Lower lobe of right lung (tissue), 2 donors: ENCODE measurements around the gene NALF2. TPM values are rescaled to one million over a fixed set of nuclear protein-coding genes. Genes with fewer than 3 reads are reported as not detected.

Experiments
- ATAC-seq, 2 donors: fragments of 200-7000 bp; cut with Tn5 transposase; one replicate each; pipeline ENCODE4 v1.9.1; 2020 to 2022; ENCODE audit warnings: mild to moderate bottlenecking in 2 of 2, moderate library complexity in 2 of 2
- DNase-seq: peaks from one replicate; pipeline ENCODE4 v3.0.0-alpha.2; 2020
- H3K27ac ChIP-seq: fragments of 200-600 bp; one replicate; pipeline ENCODE4 v1.8.0; 2022
- H3K27me3 ChIP-seq: fragments of 200-600 bp; one replicate; pipeline ENCODE4 v1.8.0; 2022; ENCODE audit warnings: low read depth
- H3K36me3 ChIP-seq: fragments of 200-600 bp; one replicate; pipeline ENCODE4 v1.8.0; 2022; ENCODE audit warnings: mild to moderate bottlenecking
- H3K4me1 ChIP-seq: fragments of 200-600 bp; one replicate; pipeline ENCODE4 v1.8.0; 2022
- H3K4me3 ChIP-seq: fragments of 200-600 bp; one replicate; pipeline ENCODE4 v1.8.0; 2022; ENCODE audit warnings: mild to moderate bottlenecking
- H3K9me3 ChIP-seq: fragments of 200-600 bp; one replicate; pipeline ENCODE4 v1.8.0; 2022
- intact Hi-C: fragments of 100-400 bp; cut with DNase I; formaldehyde crosslinking; loops from one replicate; pipeline ENCODE4 v1.11.0; 2022
- total RNA-seq: library from RNA; stranded (reverse); fragmentation: NEBNext Ultra II Directional; extraction: Animal tissue kit (Norgen Biotek cat#: 25700); gene quantifications from one replicate; pipeline ENCODE4 v1.2.1, GENCODE V29; 2021
- TF ChIP-seq, protein P1 (sequence below): fragments of 200-600 bp; IDR thresholded peaks from one replicate; pipeline ENCODE4 v1.8.0; 2022; ENCODE audit warnings: antibody characterized with exemption, mild to moderate bottlenecking
- donor health status: DM: no; HTN: yes; CAD: no; lungs with severe emphysema.

NALF2 gene
- total RNA-seq, 1 donor from 2014 or later, result 0.12 TPM

DNA sequence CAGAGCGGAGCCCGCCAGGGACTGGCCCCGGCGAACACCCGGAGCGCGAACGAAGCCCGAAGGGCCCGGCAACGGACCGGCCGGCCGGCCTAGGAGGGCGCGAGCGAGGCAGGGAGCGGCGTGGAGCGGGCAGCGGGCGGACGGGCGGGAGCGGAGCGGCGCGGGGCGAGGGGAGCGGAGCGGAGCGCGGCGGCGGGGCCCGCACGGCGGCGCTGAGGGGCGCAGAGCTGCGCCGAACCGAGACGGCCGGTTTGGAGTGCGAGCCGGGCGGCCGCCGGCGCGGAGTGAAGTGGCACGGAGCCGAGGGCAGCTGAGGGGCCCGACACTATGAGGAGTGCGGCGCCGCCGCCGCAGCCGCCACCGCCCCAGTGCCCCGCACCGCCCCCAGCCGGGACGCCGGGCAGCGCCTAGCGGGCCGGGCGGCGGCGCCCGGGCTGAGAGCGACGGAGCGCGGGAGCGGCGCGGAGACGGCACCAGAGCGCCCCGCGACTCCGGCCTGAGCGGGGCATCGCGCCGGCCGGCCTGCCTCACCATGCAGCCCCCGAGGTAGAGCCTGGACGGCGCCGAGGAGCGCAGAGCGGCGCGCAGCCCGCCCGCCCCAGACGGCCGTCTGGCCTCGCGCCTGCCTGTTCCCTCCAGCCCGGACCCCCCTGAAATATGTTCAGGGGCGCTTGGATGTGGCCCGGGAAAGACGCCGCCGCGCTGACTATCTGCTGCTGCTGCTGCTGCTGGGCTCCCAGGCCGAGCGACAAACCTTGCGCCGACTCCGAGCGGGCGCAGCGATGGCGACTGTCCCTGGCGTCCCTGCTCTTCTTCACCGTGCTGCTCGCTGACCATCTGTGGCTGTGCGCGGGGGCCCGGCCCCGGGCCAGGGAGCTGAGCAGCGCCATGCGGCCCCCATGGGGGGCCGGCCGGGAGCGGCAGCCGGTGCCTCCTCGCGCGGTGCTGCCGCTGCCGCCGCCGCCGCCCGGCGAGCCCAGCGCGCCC lies 793 bp downstream of the NALF2 start:
- intact Hi-C loops, result no loop called here
- TF ChIP-seq, protein P1, sequence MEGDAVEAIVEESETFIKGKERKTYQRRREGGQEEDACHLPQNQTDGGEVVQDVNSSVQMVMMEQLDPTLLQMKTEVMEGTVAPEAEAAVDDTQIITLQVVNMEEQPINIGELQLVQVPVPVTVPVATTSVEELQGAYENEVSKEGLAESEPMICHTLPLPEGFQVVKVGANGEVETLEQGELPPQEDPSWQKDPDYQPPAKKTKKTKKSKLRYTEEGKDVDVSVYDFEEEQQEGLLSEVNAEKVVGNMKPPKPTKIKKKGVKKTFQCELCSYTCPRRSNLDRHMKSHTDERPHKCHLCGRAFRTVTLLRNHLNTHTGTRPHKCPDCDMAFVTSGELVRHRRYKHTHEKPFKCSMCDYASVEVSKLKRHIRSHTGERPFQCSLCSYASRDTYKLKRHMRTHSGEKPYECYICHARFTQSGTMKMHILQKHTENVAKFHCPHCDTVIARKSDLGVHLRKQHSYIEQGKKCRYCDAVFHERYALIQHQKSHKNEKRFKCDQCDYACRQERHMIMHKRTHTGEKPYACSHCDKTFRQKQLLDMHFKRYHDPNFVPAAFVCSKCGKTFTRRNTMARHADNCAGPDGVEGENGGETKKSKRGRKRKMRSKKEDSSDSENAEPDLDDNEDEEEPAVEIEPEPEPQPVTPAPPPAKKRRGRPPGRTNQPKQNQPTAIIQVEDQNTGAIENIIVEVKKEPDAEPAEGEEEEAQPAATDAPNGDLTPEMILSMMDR, result no peak
- Histone ChIP-seq H3K27me3 (peaks cover 25% of the 10 kb centered on the region), H3K9me3 (no peaks in the 10 kb centered on the region), H3K4me1 (no peaks in the 10 kb centered on the region), H3K27ac (no peak overlapping the region), H3K36me3 (no peaks in the 10 kb centered on the region), H3K4me3 (peak overlapping the region; percentile 51)
- ATAC-seq (no peak), DNase-seq (no peak)

DNA sequence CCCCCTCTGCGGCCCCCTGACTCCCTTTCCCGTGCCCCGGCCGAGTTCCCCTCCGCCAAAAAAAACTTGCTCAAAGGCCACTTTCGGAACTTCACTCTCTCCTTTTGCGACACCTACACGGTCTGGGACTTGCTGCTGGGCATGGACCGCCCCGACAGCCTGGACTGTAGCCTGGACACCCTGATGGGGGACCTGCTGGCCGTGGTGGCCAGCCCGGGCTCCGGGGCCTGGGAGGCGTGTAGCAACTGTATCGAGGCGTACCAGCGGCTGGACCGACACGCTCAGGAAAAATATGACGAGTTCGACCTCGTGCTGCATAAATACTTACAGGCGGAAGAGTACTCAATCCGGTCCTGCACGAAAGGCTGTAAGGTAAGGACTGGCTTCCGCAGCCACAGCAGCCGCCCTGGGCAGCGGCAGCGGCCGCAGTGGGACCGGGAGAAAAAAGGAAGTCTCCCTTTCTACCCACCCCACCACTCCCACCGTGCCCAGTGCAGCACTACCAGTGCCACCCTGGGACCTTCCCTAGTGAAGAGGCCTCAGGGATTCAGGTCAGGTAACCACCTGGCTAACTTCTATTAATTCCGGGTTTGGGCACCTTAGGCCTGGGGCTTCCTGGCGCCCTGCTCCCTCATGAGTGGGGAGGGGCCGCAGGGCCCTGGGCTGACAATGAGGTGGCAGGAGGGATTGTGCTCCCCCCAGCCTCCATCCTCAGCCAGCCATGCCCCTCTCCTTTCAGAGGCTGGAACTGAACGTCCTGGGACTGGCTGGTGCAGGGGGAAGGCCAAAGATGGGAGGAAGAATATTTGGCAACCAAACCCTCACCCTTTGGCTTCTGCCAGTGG lies 1.9 kb downstream of the NALF2 start:
- Histone ChIP-seq H3K36me3 (no peaks in the 10 kb centered on the region), H3K9me3 (no peaks in the 10 kb centered on the region), H3K4me3 (no peak overlapping the region), H3K4me1 (no peaks in the 10 kb centered on the region), H3K27ac (no peak overlapping the region), H3K27me3 (peaks cover 25% of the 10 kb centered on the region)
- TF ChIP-seq, protein P1, result no peak
- no peak for DNase-seq
- intact Hi-C loops, result no loop called here
- ATAC-seq, result no peak

DNA sequence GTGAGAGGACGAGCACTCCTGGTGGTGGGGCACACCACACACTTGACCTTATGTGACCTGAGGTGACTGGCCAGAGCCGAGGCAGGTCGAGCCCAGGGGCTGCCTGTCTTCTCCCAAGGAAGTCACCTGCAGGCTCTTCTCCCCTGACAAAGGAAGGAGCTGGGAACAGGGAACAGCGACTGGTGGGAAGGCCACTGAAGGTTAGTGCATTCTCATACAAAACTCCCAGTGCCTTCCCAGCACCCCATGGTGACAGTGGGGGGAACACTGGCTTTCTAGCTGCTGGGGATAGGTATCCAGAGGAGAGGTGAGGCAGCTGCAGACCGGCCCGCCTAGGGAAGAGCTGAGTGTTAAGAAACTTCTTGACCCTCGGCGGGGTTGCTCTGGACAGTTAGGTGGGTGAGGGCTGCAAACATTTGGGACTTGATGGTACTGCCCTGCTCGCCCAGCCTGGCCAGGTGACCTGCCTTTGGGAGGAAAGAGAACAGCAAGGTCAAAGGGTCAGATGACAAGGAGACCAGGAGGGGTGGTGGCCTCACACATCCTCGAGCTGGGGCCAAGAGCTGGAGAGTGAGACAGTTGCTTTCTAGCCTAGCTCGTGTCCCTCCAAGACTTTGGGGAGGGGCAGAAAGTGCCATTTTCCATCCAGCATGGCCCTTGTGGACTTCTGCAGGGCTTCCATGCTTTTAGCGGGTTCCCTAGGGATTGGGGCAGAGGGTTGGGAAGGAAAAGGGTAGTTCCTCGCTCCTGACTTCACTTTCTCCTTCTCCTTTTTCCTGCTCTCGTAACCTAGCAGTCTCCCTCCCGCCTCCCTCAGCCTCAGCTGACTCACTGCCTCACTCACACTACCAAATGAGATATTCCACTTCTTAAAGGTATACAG lies 2.7 kb downstream of the NALF2 start:
- no peaks in the 10 kb centered on the region for H3K4me1 ChIP-seq
- H3K4me3 ChIP-seq, result no peak overlapping the region
- intact Hi-C loops, result no loop called here
- peaks cover 25% of the 10 kb centered on the region for H3K27me3 ChIP-seq
- no peak for ATAC-seq
- H3K9me3 ChIP-seq, result no peaks in the 10 kb centered on the region
- DNase-seq, result no peak
- TF ChIP-seq, protein P1, result no peak
- H3K36me3 ChIP-seq, result no peaks in the 10 kb centered on the region
- no peak overlapping the region for H3K27ac ChIP-seq

DNA sequence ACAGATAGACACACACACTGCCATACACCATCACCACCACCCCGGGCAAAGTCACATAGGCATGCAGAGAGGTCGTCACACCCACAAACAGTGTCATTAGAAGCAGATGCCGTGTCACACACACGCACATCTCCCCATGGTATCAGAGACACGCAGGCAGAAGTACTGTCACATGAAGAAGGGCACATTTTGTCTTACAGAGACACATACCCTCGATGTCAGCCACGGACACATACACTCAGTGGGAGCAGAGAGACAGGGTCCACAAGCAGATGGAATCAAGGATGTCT lies 3.3 kb downstream of the NALF2 start:
- intact Hi-C loops, result no loop called here
- ATAC-seq (no peak), DNase-seq (no peak)
- TF ChIP-seq, protein P1, result no peak
- H3K27me3 ChIP-seq, result peaks cover 25% of the 10 kb centered on the region
- H3K4me1 ChIP-seq, result no peaks in the 10 kb centered on the region
- no peak overlapping the region for H3K27ac ChIP-seq
- no peak overlapping the region for H3K4me3 ChIP-seq
- H3K36me3 ChIP-seq, result no peaks in the 10 kb centered on the region
- H3K9me3 ChIP-seq, result no peaks in the 10 kb centered on the region

DNA sequence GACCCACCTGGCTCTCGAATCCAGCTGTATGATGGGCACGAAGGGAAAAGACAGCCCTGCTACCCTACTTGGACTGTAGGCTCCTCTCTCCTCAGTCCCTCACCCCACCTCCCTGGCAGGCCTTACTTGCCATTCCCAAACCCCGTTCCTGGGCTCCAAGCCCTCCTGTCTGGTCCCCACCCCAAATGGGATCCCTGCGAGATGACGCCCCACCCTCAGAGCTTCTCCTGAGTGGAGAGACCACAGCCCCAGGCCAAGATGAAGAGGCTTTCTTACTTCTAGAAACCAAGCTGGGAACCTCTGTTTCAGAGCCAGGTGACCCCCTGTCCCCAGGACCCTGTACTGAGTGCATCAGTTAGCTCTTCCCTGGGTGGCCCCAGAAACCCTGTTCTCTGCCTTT lies 4.5 kb downstream of the NALF2 start:
- Histone ChIP-seq H3K4me1 (no peaks in the 10 kb centered on the region), H3K27ac (no peak overlapping the region), H3K4me3 (no peak overlapping the region), H3K36me3 (no peaks in the 10 kb centered on the region), H3K9me3 (no peaks in the 10 kb centered on the region), H3K27me3 (peaks cover 25% of the 10 kb centered on the region)
- intact Hi-C loops, result no loop called here
- no peak for DNase-seq
- no peak for ATAC-seq
- TF ChIP-seq, protein P1, result no peak
